Spinal cord (tissue), 10 donors: Measurements from ENCODE around the gene TAS2R16. TPM values are rescaled to one million over a fixed set of nuclear protein-coding genes. Genes with fewer than 3 reads are reported as not detected.

Source experiments
- DNase-seq, 6 donors: peaks; one replicate each; pipeline versions ENCODE4 v3.0.0 to v3.0.0-alpha.2; 2013 to 2015; ENCODE audit warnings: low spot score in 6 of 6, low read depth in 4 of 6
- H3K27ac ChIP-seq: one replicate; pipeline ENCODE4 v1.5.1; 2013; ENCODE audit warnings: low read depth, low read length, control low read depth
- H3K27me3 ChIP-seq: one replicate; pipeline ENCODE4 v1.6.1; 2013; ENCODE audit warnings: low read length; ENCODE audit not compliant: control insufficient read depth, insufficient read depth
- H3K36me3 ChIP-seq: one replicate; pipeline ENCODE4 v1.6.1; 2013; ENCODE audit warnings: low read length; ENCODE audit not compliant: control insufficient read depth, insufficient read depth
- H3K4me1 ChIP-seq: one replicate; pipeline ENCODE4 v1.6.1; 2013; ENCODE audit warnings: low read length; ENCODE audit not compliant: control insufficient read depth, insufficient read depth
- H3K4me3 ChIP-seq: one replicate; pipeline ENCODE4 v1.5.1; 2013; ENCODE audit warnings: low read depth, low read length, control low read depth
- H3K9me3 ChIP-seq: one replicate; pipeline ENCODE4 v1.6.1; 2013; ENCODE audit warnings: low read length; ENCODE audit not compliant: control insufficient read depth, insufficient read depth
- WGBS: methylation state at CpG from one replicate; pipeline ENCODE4 v1.1.5; 2013; ENCODE audit warnings: missing lambda C conversion rate; ENCODE audit not compliant: insufficient coverage; 5-methylcytosine and 5-hydroxymethylcytosine counted together
- long read RNA-seq, 4 donors: transcript quantifications; one replicate each; lab custom pipeline, GENCODE V29; 2026
- polyA plus RNA-seq, 2 donors: library from polyadenylated mRNA; unstranded; fragments of 120-200 nt; gene quantifications; one replicate each; pipeline ENCODE4 v1.2.1, GENCODE V29; 2013; ENCODE audit not compliant: insufficient read length in 2 of 2
- total RNA-seq, 2 donors: library from RNA; depleted of rRNA in 1 of 2; stranded (reverse); fragments of 120-200 nt in 1 of 2; fragments of >200 nt in 1 of 2; gene quantifications; one replicate each; pipeline versions ENCODE4 v1.2.3 to v1.2.4, GENCODE V29; 2013 to 2014
- donor health status: healthy.

The TAS2R16 gene, protein sequence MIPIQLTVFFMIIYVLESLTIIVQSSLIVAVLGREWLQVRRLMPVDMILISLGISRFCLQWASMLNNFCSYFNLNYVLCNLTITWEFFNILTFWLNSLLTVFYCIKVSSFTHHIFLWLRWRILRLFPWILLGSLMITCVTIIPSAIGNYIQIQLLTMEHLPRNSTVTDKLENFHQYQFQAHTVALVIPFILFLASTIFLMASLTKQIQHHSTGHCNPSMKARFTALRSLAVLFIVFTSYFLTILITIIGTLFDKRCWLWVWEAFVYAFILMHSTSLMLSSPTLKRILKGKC
- total RNA-seq (not detected), polyA plus RNA-seq (not detected)
- long read RNA-seq, donor 1 = 0 reads
- long read RNA-seq, donor 2 = 0 reads
- long read RNA-seq, donor 3 = 0 reads
- long read RNA-seq, donor 4 = 0 reads

DNA sequence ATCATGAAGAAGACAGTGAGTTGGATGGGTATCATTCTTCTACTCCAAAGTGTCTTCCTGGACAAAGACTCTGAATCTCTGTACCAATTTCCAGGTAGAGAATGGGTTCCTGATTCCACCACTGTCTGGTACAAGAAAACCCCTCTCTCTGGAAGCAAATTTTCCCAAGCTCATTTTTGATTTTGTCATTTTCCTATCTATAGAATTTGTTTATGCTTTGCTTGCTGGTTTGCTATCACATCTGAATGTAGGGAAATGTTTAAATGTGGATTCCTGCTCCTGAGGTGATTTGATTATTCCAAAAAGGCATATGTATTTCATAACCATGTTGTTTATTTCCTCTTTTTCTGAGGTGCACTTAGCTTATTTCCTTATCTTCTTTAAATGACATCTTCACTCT is at the start of gene TAS2R16:
TAS2R16 (minus strand) TSS at position 101 of the 400 bp plus-strand sequence; CDS start at position 35, 66 bp downstream.
- Histone ChIP-seq H3K36me3 (no peaks in the 10 kb centered on the region), H3K27ac (no peak within 1 kb of the TSS), H3K4me3 (no peak within 1 kb of the TSS), H3K9me3 (no peaks in the 10 kb centered on the region), H3K27me3 (no peaks in the 10 kb centered on the region), H3K4me1 (no peaks in the 10 kb centered on the region)
- DNase-seq = no peak

DNA sequence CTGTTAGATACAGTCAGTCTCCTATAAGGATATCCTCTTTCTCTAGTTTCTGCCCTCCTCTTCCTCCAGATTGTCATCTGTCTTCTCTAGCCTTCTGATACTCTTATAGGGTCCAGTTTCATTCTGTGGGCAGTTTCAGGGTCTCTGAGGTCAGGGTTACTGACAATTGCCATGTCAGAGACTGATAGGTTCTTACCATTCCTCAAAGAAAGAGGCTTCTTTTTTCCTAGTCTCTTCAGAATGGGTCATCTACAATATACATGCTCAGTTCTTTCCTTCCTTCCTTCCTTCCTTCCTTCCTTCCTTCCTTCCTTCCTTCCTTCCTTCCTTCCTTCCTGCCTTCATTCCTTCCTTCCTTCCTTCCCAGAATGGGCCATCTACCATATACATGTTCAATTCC is 48.1 kb upstream of the TAS2R16 start:
- H3K4me3 ChIP-seq = no peak overlapping the region

DNA sequence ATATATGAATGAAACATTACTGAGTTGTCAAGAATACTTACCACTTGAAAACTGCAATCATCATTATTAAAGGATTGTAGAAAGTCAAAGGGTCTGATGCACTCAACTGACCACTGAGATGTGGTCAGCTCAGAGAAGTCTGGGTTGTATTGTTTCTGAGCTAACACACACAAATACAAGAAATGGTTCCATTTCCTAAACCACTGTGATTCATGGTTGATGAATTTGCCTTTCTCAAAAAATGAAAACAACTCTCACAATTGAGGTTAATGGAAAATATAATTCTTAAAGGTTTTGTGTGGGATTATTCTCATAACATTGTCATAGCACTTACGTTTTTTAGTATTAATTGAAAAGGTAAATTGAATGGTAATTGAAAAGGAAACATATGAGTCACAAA is 45.6 kb upstream of the TAS2R16 start:
- WGBS = no CpG with 5 or more reads among the region's 1 CpG
- H3K9me3 ChIP-seq = no peaks in the 10 kb centered on the region
- H3K27me3 ChIP-seq = no peaks in the 10 kb centered on the region
- no peaks in the 10 kb centered on the region for H3K4me1 ChIP-seq
- no peaks in the 10 kb centered on the region for H3K36me3 ChIP-seq
- no peak for DNase-seq
- H3K4me3 ChIP-seq = no peak overlapping the region
- no peak overlapping the region for H3K27ac ChIP-seq

More for the DNA sequence above, 48.1 kb upstream of the TAS2R16 start:
- no peaks in the 10 kb centered on the region for H3K27me3 ChIP-seq
- H3K27ac ChIP-seq = no peak overlapping the region
- DNase-seq = no peak
- no peaks in the 10 kb centered on the region for H3K4me1 ChIP-seq
- no peaks in the 10 kb centered on the region for H3K36me3 ChIP-seq
- H3K9me3 ChIP-seq = peaks cover 3% of the 10 kb centered on the region

DNA sequence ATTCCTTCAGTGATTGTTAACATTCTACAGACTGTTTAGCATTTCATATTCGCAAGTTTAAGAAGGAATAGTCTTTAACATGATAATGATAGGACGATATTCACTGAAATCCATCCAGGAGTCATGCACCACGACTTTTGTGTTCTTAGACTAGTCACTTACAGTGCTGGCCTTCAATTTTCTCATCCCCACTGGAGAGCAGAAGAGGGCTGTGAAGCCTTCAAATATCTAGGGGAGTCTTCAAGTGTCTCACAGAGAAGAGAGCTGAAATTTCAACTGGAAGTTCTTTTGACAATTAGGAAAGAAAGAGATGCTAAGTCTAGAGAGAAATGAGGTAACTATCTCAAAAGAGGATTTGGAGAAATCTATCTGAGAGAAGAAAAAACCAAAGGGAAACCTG is 43.8 kb upstream of the TAS2R16 start:
- H3K36me3 ChIP-seq = no peaks in the 10 kb centered on the region
- no peaks in the 10 kb centered on the region for H3K27me3 ChIP-seq
- WGBS = no CpG with 5 or more reads among the region's 3 CpGs
- no peaks in the 10 kb centered on the region for H3K4me1 ChIP-seq
- no peaks in the 10 kb centered on the region for H3K9me3 ChIP-seq
- no peak for DNase-seq
- H3K4me3 ChIP-seq = no peak overlapping the region
- H3K27ac ChIP-seq = no peak overlapping the region

DNA sequence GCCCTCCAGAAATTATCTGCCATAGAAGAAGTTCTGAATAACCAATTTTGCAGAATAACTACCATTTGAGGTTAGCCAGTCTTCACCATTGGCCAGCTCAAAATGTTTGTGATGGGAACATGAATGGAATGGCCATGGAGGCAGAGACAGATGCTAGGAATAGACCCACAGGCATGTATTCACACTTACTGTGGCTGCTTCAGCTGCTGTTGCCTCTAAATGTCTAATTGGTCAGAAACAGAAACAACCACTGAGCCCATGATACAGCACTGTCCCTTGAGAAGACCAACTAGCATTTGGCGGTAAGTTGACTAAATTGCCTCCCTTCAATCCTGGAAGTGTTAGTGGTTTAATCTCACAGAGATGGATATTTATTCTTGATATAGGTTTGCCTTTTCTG is 38.6 kb upstream of the TAS2R16 start:
- H3K9me3 ChIP-seq = no peaks in the 10 kb centered on the region
- no peak for DNase-seq
- no peaks in the 10 kb centered on the region for H3K27me3 ChIP-seq
- H3K36me3 ChIP-seq = no peaks in the 10 kb centered on the region
- H3K27ac ChIP-seq = no peak overlapping the region
- no CpG with 5 or more reads among the region's 1 CpG for WGBS
- no peaks in the 10 kb centered on the region for H3K4me1 ChIP-seq
- H3K4me3 ChIP-seq = no peak overlapping the region

DNA sequence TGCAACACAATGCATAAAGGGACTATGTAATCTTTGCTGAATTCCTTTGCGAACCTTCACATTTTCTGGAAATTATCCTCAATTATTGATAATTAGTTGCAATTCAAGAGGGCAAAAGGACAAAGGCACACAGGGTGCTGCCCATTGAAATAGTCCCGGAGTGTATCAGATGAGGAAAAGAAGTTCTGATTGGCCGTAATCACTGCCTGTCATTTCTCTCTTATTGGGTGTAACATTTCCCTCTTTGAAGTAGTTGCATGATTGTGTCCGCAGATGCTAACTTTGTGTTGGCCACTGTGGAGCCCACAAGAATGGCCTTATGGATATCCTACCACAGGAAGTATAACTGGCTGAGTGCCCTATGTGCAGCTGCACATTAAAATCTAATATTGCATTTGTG is 35.1 kb upstream of the TAS2R16 start:
- 95% methylated on average over 3 of the region's 4 CpGs for WGBS
- H3K4me1 ChIP-seq = no peaks in the 10 kb centered on the region
- H3K36me3 ChIP-seq = no peaks in the 10 kb centered on the region
- no peaks in the 10 kb centered on the region for H3K9me3 ChIP-seq
- H3K4me3 ChIP-seq = no peak overlapping the region
- no peaks in the 10 kb centered on the region for H3K27me3 ChIP-seq
- H3K27ac ChIP-seq = no peak overlapping the region
- DNase-seq = no peak

DNA sequence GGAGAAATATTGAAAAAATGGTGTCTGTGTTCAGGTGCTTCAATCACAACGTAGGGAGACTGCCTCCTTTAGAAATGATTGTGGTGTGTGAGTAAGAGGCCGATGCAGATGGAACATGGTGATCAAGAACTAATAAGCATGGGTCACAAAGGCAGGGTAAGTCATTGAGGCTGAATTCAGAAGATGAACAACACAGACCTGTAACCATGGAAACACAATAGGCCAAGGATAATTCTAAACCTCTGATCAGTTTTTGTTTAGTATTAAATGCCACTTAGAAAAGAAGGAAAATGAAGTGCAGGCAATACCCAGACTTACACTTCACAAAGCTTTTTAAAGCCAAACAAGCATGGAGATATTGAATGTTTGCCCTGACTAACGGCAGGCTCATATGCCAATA is 32.8 kb upstream of the TAS2R16 start:
- no peak overlapping the region for H3K27ac ChIP-seq

DNA sequence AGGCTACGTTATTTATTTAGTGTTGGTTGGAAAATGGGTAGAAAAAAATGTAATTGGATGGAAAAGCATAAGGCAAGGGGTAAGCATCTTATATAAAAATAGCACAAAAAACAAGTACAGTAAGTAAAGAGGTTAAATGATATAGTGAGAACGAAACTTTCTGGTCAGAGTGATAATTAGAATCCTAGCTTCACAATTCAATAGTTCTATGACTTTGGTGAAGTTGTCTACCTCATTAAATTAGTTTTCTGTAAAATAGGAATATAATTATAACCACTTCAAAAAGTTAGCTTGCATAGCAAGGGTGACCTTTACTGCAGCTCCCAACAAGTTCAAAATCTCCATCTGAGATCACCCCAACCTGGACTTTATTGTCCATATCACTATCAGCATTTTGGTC is 30.8 kb upstream of the TAS2R16 start:
- no peak for DNase-seq
- Histone ChIP-seq H3K27me3 (no peaks in the 10 kb centered on the region), H3K9me3 (no peaks in the 10 kb centered on the region), H3K4me3 (no peak overlapping the region), H3K4me1 (no peaks in the 10 kb centered on the region), H3K27ac (no peak overlapping the region), H3K36me3 (no peaks in the 10 kb centered on the region)
- no CpG with 5 or more reads among the region's 2 CpGs for WGBS

More for the DNA sequence above, 32.8 kb upstream of the TAS2R16 start:
- Histone ChIP-seq H3K4me1 (no peaks in the 10 kb centered on the region), H3K9me3 (no peaks in the 10 kb centered on the region), H3K27me3 (no peaks in the 10 kb centered on the region), H3K36me3 (no peaks in the 10 kb centered on the region), H3K4me3 (no peak overlapping the region)
- peak in 5 of 6 donors; percentile 2 to 55 (median 5) for DNase-seq
- WGBS = 14% methylated on average over 2 of the region's 3 CpGs

DNA sequence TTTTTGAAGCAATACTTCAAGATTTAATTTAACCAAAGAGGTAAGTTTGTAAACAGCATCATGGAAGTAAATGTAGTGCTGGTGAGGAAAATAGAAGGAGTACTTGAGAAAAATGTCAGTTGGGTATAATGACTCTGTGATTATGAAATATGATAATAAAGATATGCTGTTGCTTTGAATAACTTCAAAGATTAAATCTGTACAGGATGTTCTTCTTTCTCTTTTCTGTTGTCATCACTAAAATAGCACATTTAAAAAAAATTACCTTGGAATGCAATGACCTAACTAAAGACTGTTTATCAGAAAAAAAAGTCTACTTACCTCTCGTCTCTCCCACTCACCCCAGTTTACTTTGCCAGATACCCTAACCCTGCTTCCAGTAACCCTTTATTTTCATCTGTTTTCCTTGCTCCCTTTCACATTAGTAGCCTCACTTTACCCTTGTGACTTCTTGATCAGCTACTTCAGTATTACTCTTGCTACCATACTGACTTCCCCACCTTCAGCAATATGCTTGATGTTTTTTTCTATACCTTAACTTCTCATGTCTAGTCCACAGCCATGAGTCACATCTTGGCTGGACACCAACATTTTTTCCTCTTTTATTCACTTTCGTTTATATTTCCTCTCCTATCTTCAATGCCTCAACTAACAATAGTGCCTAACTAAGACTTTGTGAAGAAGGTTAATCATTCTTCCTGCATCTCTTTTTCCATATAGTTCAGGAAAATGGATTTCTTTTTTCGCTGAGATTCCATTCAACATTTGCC is 29.7 kb upstream of the TAS2R16 start:
- no peaks in the 10 kb centered on the region for H3K36me3 ChIP-seq
- no peaks in the 10 kb centered on the region for H3K27me3 ChIP-seq
- peaks cover 1% of the 10 kb centered on the region for H3K9me3 ChIP-seq
- no peak overlapping the region for H3K27ac ChIP-seq
- no peak for DNase-seq
- 75% methylated on average over 2 of the region's 3 CpGs for WGBS
- no peak overlapping the region for H3K4me3 ChIP-seq
- H3K4me1 ChIP-seq = no peaks in the 10 kb centered on the region

DNA sequence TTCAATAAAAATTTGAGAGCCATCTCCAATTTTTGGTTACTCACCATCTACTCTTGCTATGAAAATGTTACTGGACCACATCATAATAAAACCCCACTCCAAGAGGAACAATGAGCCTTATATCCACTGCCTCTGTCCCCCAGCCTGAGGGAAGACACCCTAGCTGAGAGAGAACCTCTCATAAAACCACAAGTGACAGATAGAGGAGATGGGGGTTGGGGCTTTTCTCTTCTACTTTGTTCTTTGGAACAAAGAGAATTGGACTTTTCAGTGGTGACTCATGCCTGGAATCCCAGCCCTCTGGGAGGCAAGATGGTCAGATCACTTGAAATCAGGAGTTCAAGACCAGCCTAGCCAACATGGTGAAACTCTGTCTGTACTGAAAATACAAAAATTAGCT is 27.6 kb upstream of the TAS2R16 start:
- H3K36me3 ChIP-seq = no peaks in the 10 kb centered on the region
- no peak for DNase-seq
- peaks cover 2% of the 10 kb centered on the region for H3K9me3 ChIP-seq
- no peak overlapping the region for H3K4me3 ChIP-seq
- no peaks in the 10 kb centered on the region for H3K27me3 ChIP-seq
- H3K27ac ChIP-seq = no peak overlapping the region
- H3K4me1 ChIP-seq = no peaks in the 10 kb centered on the region
